NAMALWA (cell line): ENCODE measurements around the gene ZSWIM2.
"Not testable (repeated sequence)": the region's sequence is repeated elsewhere in the genome, so short reads cannot be mapped to it uniquely, and the experiment has no call there.

ENCODE experiments used
- DNase-seq: peaks from one replicate; pipeline ENCODE4 v3.0.0-alpha.2; 2015; ENCODE audit warnings: low spot score

Gene ZSWIM2

GRCh38 chr2:186842373-186842772 lies 6.6 kb downstream of the ZSWIM2 start:
- no peak for DNase-seq

- no peak for DNase-seq
Measured at GRCh38 chr2:186841940-186842339, 7.0 kb downstream of the ZSWIM2 start.

DNA sequence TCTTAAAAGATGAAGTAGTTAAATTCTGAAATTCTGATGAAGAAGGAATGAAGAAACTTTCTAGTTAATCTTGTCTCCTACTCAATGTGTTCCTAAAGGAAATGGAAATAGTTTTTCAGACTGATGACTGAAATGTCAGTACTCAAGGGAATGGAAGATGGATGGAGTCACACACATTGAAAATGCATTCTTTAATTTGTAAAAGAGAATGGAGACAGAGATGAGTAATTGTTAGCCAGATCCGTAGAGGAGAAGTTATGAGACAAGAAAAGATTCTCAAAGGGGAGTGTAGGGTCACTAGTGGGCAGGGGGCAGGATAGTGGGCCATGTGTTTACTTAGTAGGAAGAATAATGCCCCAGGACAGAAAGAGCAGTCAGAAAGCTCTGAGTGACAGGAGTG lies 13.3 kb downstream of the ZSWIM2 start:
- no peak for DNase-seq

- DNase-seq, result no peak
Measured at GRCh38 chr2:186827862-186828492, 21.0 kb downstream of the ZSWIM2 start.

- DNase-seq, result no peak
Measured at GRCh38 chr2:186827411-186827810, 21.6 kb downstream of the ZSWIM2 start.

GRCh38 chr2:186822323-186822722 lies 26.6 kb downstream of the ZSWIM2 start:
- DNase-seq, result no peak

DNA sequence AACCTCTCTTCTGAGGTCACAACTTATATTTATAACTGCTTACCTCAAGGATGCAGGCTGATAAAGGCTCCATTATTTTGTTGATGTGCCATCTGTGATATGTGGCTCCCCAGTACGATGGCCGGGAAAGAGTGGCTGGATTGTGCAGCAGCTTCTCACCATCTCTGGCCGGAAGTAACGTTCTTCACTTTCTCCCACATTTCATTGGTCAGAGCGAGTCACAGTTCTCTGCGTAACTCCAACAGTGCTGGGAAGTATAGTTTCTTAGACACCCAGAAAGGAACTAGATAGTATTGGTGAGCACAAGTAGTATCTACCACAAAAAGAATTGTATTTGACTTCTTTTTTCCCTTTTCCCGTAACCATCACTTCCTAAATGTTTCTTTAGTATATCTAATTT lies 28.7 kb downstream of the ZSWIM2 start:
- no peak for DNase-seq

- not testable (repeated sequence) for DNase-seq
Measured at GRCh38 chr2:186811760-186812159, 37.2 kb downstream of the ZSWIM2 start.

- no peak for DNase-seq
Measured at GRCh38 chr2:186806591-186806990, 42.4 kb downstream of the ZSWIM2 start.

- not testable (repeated sequence) for DNase-seq
Measured at GRCh38 chr2:186798604-186799003, 50.4 kb downstream of the ZSWIM2 start.

DNA sequence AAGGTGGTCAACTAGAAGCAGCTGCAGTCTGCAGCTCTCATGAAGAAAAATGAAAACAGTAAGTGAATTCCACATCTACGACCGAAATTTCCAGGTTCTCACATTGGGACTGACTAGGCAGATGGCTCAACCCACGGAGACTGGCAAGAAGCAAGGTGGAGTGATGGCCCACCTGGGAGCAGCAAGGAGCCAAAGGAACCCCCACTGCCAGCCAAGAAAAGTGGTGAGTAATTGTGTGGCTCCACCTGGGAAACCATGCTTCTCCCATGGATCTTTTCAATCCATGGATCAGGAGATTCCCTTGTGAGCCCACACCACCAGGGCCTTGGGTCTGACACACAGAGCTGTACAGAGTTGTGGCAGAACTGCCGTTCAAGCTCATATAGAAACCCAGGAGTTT lies 64.0 kb downstream of the ZSWIM2 start:
- no peak for DNase-seq

DNA sequence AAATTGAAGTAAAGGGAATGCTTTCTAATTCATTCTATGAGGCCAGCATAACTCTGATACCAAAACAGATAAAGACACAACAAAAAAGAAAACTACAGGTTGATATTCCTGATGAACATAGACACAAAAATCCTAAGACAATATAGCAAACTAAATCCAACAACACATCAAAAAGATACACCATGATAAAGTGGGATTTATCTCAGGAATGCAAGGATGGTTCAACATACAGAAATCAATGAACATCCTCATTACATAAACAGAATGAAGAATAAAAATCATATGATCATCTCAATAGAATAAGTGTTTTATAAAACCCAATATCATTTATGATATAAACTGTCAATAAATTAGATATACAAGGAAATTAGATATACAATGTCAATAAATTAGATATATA lies 65.7 kb downstream of the ZSWIM2 start:
- DNase-seq, result no peak

DNA sequence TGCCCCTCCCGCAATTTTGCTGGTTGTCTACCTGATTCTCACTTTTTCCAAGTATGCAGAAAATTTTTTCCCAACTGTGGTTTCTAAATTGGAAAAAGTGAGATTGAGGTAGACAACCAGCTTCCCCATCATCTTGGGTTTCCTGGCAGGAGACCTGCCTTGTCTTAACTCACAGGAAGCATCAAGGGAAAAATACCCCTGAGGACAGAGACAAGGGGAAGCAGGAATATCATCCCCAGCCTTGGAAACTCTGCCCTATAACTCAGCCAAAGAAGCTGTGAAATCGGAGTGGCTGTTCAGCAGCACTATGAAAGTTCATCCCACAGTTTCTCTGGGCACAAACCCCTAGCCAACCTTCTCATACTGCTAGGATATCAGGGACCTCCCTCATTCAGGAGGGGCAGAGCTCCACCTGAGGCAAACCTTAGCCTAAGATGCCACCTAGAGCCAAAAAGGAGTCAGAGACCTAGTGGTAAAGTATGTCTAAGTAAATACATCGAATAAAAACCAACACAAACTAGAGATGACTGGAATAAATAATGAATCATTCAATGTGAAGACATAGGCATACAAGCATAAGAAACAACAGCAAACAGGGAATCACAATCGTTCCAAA lies 68.2 kb downstream of the ZSWIM2 start:
- peak; percentile 29 for DNase-seq
